PFSK-1 (cell line): ENCODE measurements around the gene GPR84.

Source experiments
- FOXP2 ChIP-seq: optimal IDR thresholded peaks from 2 replicates; pipeline ENCODE3; 2011; ENCODE audit warnings: borderline replicate concordance, control low read depth, inconsistent platforms; ENCODE audit not compliant: insufficient read depth; ENCODE audit errors: extremely low read length, extremely low read depth
- POLR2AphosphoS5 ChIP-seq: IDR thresholded peaks from 2 replicates; pipeline ENCODE4 v1.6.1; 2012; ENCODE audit warnings: low read depth, mild to moderate bottlenecking, control low read depth, low read length, moderate library complexity
- REST ChIP-seq, 2 experiments: IDR thresholded peaks; 2 replicates each; pipeline versions ENCODE4 v1.6.1 to v1.8.0; 2011 to 2012; ENCODE audit warnings: low read depth in 2 of 2, low read length in 2 of 2, control low read depth in 1 of 2, inconsistent platforms in 1 of 2, mild to moderate bottlenecking in 1 of 2, moderate library complexity in 1 of 2; ENCODE audit not compliant: insufficient read depth in 1 of 2
- SIN3A ChIP-seq: IDR thresholded peaks from 2 replicates; pipeline ENCODE4 v1.6.1; 2012; ENCODE audit warnings: mild to moderate bottlenecking, low read length, moderate library complexity, borderline replicate concordance; ENCODE audit not compliant: insufficient read depth
- TAF1 ChIP-seq: IDR thresholded peaks from 2 replicates; pipeline ENCODE4 v1.6.1; 2012; ENCODE audit warnings: low read length, control low read depth, borderline replicate concordance; ENCODE audit not compliant: insufficient read depth

The GPR84 gene

GRCh38 chr12:54359762-54360351 lies 4.4 kb downstream of the GPR84 start:
- TF ChIP-seq POLR2AphosphoS5 (no peak; the same call in none of the 2 replicates), FOXP2 (no peak), SIN3A (no peak), REST (IDR thresholded peaks at IDR 0.05; ENCODE audit: insufficient read depth in 1 of 2, low read depth in 2 of 2, low read length in 2 of 2) (no peak), TAF1 (no peak)

GRCh38 chr12:54358945-54359761 lies 5.1 kb downstream of the GPR84 start:
- TF ChIP-seq REST (IDR thresholded peaks at IDR 0.05; ENCODE audit: insufficient read depth in 1 of 2, low read depth in 2 of 2, low read length in 2 of 2) (no peak), FOXP2 (peak; percentile 38), POLR2AphosphoS5 (peak; percentile 84; the same call in 1 of the 2 replicates), SIN3A (peak; percentile 89; the same call in 1 of the 2 replicates), TAF1 (peak; percentile 87; the same call in 1 of the 2 replicates)

- TF ChIP-seq TAF1 (no peak), POLR2AphosphoS5 (peak; percentile 32; the same call in 1 of the 2 replicates), FOXP2 (no peak), SIN3A (no peak), REST (IDR thresholded peaks at IDR 0.05; ENCODE audit: insufficient read depth in 1 of 2, low read depth in 2 of 2, low read length in 2 of 2) (no peak)
These were observed 5.9 kb downstream of the GPR84 start for GRCh38 chr12:54358191-54358944.

GRCh38 chr12:54357506-54358190 lies 6.6 kb downstream of the GPR84 start:
- TF ChIP-seq REST (IDR thresholded peaks at IDR 0.05; ENCODE audit: insufficient read depth in 1 of 2, low read depth in 2 of 2, low read length in 2 of 2) (no peak), FOXP2 (no peak), TAF1 (no peak), SIN3A (no peak), POLR2AphosphoS5 (no peak)
